Tongue (tissue), 2 donors: ENCODE measurements around the gene ARHGAP35. TPM values are rescaled to one million over a fixed set of nuclear protein-coding genes. Genes with fewer than 3 reads are reported as not detected.
"Not testable (repeated sequence)": the region's sequence is repeated elsewhere in the genome, so short reads cannot be mapped to it uniquely, and the experiment has no call there.

Source experiments
- DNase-seq: peaks from one replicate; pipeline ENCODE4 v3.0.0-alpha.2; 2015
- total RNA-seq: library from RNA; depleted of rRNA; stranded (reverse); fragments of >200 nt; gene quantifications from one replicate; pipeline ENCODE4 v1.2.3, GENCODE V29; 2014

ARHGAP35 gene
- total RNA-seq, 1 donor from 2014 or later, result 60.1 TPM

GRCh38 chr19:46844067-46844489 is 16.7 kb upstream of the ARHGAP35 start:
- DNase-seq, result no peak

- no peak for DNase-seq
Measured at GRCh38 chr19:46845959-46846459, 14.8 kb upstream of the ARHGAP35 start.

- no peak for DNase-seq
Measured at GRCh38 chr19:46847528-46847927, 13.3 kb upstream of the ARHGAP35 start.

GRCh38 chr19:46848389-46848788 is 12.4 kb upstream of the ARHGAP35 start:
- DNase-seq, result no peak

- no peak for DNase-seq
Measured at GRCh38 chr19:46849610-46850009, 11.2 kb upstream of the ARHGAP35 start.

- DNase-seq, result peak; percentile 99
Measured at GRCh38 chr19:46850228-46851203, 10.3 kb upstream of the ARHGAP35 start, which contains the start of gene AP2S1. Gene AP2S1 (minus strand): TSS chr19:46850846. CDS start chr19:46850766, 80 bp downstream.

- DNase-seq, result no peak
Measured at GRCh38 chr19:46852830-46853229, 8.0 kb upstream of the ARHGAP35 start.

- DNase-seq, result not testable (repeated sequence)
Measured at GRCh38 chr19:46854698-46855097, 6.1 kb upstream of the ARHGAP35 start.

- peak; percentile 99 for DNase-seq
Measured at GRCh38 chr19:46856062-46857022, 4.5 kb upstream of the ARHGAP35 start.

GRCh38 chr19:46859637-46860124 is 1.1 kb upstream of the ARHGAP35 start:
- DNase-seq, result peak; percentile 83

GRCh38 chr19:46860125-46860845 is 512 bp upstream of the ARHGAP35 start:
- peak; percentile 99 for DNase-seq

GRCh38 chr19:46861691-46862502 is 1.1 kb downstream of the ARHGAP35 start:
- DNase-seq, result peak; percentile 48

- peak; percentile 24 for DNase-seq
Measured at GRCh38 chr19:46862503-46862834, 1.7 kb downstream of the ARHGAP35 start.

- no peak for DNase-seq
Measured at GRCh38 chr19:46862974-46863632, 2.3 kb downstream of the ARHGAP35 start.

GRCh38 chr19:46863818-46864629 is 3.2 kb downstream of the ARHGAP35 start:
- peak; percentile 54 for DNase-seq

- DNase-seq, result no peak
Measured at GRCh38 chr19:46866407-46867136, 5.8 kb downstream of the ARHGAP35 start.

- DNase-seq, result no peak
Measured at GRCh38 chr19:46867170-46867569, 6.4 kb downstream of the ARHGAP35 start.

GRCh38 chr19:46868025-46868802 is 7.4 kb downstream of the ARHGAP35 start:
- no peak for DNase-seq
